HepG2 (cell line): Measurements from ENCODE around the gene KDM4E. TPM values are rescaled to one million over a fixed set of nuclear protein-coding genes. Genes with fewer than 3 reads are reported as not detected.

Source experiments
- HNF4G ChIP-seq, 2 experiments: sonication (generic) in 1 of 2; formaldehyde crosslinking in 1 of 2; IDR thresholded peaks; 2 replicates each; pipeline versions ENCODE4 v1.4.0 to v1.6.1; 2011 to 2020; ENCODE audit warnings: borderline replicate concordance in 2 of 2, low read depth in 2 of 2, mild to moderate bottlenecking in 2 of 2, low read length in 1 of 2, missing genetic modification reagents in 1 of 2, moderate library complexity in 1 of 2
- HOXA9 ChIP-seq: sonication (generic); formaldehyde crosslinking; IDR thresholded peaks from 2 replicates; pipeline ENCODE4 v1.8.1; 2022; ENCODE audit warnings: missing genetic modification reagents, mild to moderate bottlenecking, moderate library complexity, borderline replicate concordance
- MIXL1 ChIP-seq: IDR thresholded peaks from 2 replicates; pipeline ENCODE4 v1.6.1; 2016
- MTA1 ChIP-seq: sonication (generic); formaldehyde crosslinking; IDR thresholded peaks from 2 replicates; pipeline ENCODE4 v1.4.0; 2020; ENCODE audit warnings: missing genetic modification reagents, mild to moderate bottlenecking, borderline replicate concordance
- PAX8 ChIP-seq: sonication (generic); formaldehyde crosslinking; IDR thresholded peaks from 2 replicates; pipeline ENCODE4 v1.8.0; 2022; ENCODE audit warnings: mild to moderate bottlenecking, missing genetic modification reagents, borderline replicate concordance
- RFXAP ChIP-seq: sonication (generic); formaldehyde crosslinking; IDR thresholded peaks from 2 replicates; pipeline ENCODE4 v1.4.0; 2020; ENCODE audit warnings: missing genetic modification reagents, borderline replicate concordance
- SMAD1 ChIP-seq: sonication (generic); formaldehyde crosslinking; IDR thresholded peaks from 2 replicates; pipeline ENCODE4 v1.4.0; 2020; ENCODE audit warnings: missing genetic modification reagents, low read depth, mild to moderate bottlenecking, borderline replicate concordance
- TBL1XR1 ChIP-seq: fragments of 150-350 bp; IDR thresholded peaks from 2 replicates; pipeline ENCODE4 v1.6.1; 2014; ENCODE audit warnings: borderline replicate concordance, low read length; ENCODE audit not compliant: partially characterized antibody
- TCF7 ChIP-seq: sonication (generic); IDR thresholded peaks from 2 replicates; pipeline ENCODE4 v1.6.1; 2016; ENCODE audit warnings: antibody characterized with exemption, low read depth
- ZNF335 ChIP-seq: sonication (generic); formaldehyde crosslinking; IDR thresholded peaks from 2 replicates; pipeline ENCODE4 v1.4.0; 2020; ENCODE audit warnings: missing genetic modification reagents
- ZNF75D ChIP-seq: sonication (generic); formaldehyde crosslinking; IDR thresholded peaks from 2 replicates; pipeline ENCODE4 v1.8.1; 2023; ENCODE audit warnings: missing genetic modification reagents, mild to moderate bottlenecking, borderline replicate concordance
- ZNF761 ChIP-seq: sonication (generic); formaldehyde crosslinking; conservative IDR thresholded peaks from 2 replicates; pipeline ENCODE4 v1.4.0; 2020; ENCODE audit warnings: mild to moderate bottlenecking, missing genetic modification reagents
- ZNF766 ChIP-seq: sonication (generic); formaldehyde crosslinking; IDR thresholded peaks from 2 replicates; pipeline ENCODE4 v1.5.0; 2020; ENCODE audit warnings: missing genetic modification reagents, borderline replicate concordance
- polyA plus RNA-seq, 8 experiments: library from polyadenylated mRNA; depleted of rRNA in 3 of 8; stranded (reverse) in 7 of 8; unstranded in 1 of 8; fragments of >200 nt; fragmentation: Illumina TruSeq in 4 of 8; extraction: Trizol in 4 of 8; gene quantifications; 2 replicates each; pipeline versions ENCODE4 v1.2.1 to v1.2.3, GENCODE V29; 2011 to 2016; ENCODE audit warnings: low read depth in 4 of 8, missing spikeins in 1 of 8, mixed read lengths in 1 of 8; ENCODE audit not compliant: insufficient read depth in 1 of 8
- total RNA-seq, 5 experiments: library from RNA; depleted of rRNA; stranded (reverse); fragments of >200 nt; fragmentation: Illumina TruSeq; extraction: Trizol; gene quantifications; 2 replicates each; pipeline ENCODE4 v1.2.3, GENCODE V29; 2016; ENCODE audit warnings: low read depth in 1 of 5
- TF ChIP-seq, protein P1 (sequence below), 2 experiments: sonication (generic) in 1 of 2; formaldehyde crosslinking in 1 of 2; IDR thresholded peaks; 2 replicates each; pipeline versions ENCODE4 v1.4.0 to v1.6.1; 2018 to 2020; ENCODE audit warnings: missing genetic modification reagents in 2 of 2, borderline replicate concordance in 1 of 2, low read depth in 1 of 2, mild to moderate bottlenecking in 1 of 2, missing biosample characterization in 1 of 2
- TF ChIP-seq, protein P2 (sequence below): IDR thresholded peaks from 2 replicates; pipeline ENCODE4 v1.6.1; 2016; ENCODE audit warnings: low read depth, borderline replicate concordance
- TF ChIP-seq, protein P3 (sequence below), 2 experiments: IDR thresholded peaks; 2 replicates each; pipeline ENCODE4 v1.6.1; 2011 to 2012; ENCODE audit warnings: low read length in 2 of 2, borderline replicate concordance in 1 of 2, low read depth in 1 of 2, mild to moderate bottlenecking in 1 of 2, moderate library complexity in 1 of 2
- TF ChIP-seq, protein P4 (sequence below): sonication (generic); formaldehyde crosslinking; IDR thresholded peaks from 2 replicates; pipeline ENCODE4 v1.4.0; 2020; ENCODE audit warnings: missing genetic modification reagents

The KDM4E gene
- total and polyA plus RNA-seq, 2 of the 13 experiments (the other 11 are each of a cell fraction or from before 2014, with no cell fraction given), result not detected

DNA sequence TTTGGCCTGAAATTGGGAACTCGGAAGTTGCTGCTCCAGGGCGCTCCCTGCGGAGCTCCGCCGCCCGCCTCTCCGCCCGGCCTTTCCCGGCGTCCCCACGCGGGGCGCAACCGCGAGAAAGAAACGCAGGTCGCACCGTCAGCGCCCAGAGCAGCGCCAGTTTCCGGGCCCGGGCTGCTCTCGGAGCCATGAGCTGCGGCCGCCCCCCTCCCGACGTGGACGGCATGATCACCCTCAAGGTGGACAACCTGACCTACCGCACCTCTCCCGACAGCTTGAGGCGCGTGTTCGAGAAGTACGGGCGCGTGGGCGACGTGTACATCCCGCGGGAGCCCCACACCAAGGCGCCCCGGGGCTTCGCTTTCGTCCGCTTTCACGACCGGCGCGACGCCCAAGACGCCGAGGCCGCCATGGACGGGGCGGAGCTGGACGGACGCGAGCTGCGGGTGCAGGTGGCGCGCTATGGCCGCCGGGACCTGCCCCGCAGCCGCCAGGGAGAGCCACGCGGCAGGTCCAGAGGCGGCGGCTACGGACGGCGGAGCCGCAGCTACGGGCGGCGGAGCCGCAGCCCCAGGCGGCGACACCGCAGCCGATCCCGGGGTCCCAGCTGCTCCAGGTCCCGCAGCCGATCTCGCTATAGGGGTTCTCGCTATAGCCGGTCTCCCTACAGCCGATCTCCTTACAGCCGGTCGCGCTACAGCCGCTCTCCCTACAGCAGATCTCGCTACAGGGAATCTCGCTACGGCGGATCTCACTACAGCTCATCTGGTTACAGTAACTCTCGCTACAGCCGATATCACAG lies 42.2 kb downstream of the KDM4E start (continued):
- TF ChIP-seq, protein P1, sequence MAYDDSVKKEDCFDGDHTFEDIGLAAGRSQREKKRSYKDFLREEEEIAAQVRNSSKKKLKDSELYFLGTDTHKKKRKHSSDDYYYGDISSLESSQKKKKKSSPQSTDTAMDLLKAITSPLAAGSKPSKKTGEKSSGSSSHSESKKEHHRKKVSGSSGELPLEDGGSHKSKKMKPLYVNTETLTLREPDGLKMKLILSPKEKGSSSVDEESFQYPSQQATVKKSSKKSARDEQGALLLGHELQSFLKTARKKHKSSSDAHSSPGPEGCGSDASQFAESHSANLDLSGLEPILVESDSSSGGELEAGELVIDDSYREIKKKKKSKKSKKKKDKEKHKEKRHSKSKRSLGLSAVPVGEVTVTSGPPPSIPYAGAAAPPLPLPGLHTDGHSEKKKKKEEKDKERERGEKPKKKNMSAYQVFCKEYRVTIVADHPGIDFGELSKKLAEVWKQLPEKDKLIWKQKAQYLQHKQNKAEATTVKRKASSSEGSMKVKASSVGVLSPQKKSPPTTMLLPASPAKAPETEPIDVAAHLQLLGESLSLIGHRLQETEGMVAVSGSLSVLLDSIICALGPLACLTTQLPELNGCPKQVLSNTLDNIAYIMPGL (CRISPR knock-in tag; IDR thresholded peaks at IDR 0.05; ENCODE audit: borderline replicate concordance in 1 of 2, low read depth in 1 of 2), result peak; percentile 94 to 99
- TF ChIP-seq ZNF761 (CRISPR knock-in tag), result no peak; the same call in 1 of the 2 replicates
- no peak for TF ChIP-seq TCF7
- TF ChIP-seq, protein P2, sequence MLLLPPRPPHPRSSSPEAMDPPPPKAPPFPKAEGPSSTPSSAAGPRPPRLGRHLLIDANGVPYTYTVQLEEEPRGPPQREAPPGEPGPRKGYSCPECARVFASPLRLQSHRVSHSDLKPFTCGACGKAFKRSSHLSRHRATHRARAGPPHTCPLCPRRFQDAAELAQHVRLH, result no peak; the same call in 1 of the 2 replicates
- TF ChIP-seq, protein P3, sequence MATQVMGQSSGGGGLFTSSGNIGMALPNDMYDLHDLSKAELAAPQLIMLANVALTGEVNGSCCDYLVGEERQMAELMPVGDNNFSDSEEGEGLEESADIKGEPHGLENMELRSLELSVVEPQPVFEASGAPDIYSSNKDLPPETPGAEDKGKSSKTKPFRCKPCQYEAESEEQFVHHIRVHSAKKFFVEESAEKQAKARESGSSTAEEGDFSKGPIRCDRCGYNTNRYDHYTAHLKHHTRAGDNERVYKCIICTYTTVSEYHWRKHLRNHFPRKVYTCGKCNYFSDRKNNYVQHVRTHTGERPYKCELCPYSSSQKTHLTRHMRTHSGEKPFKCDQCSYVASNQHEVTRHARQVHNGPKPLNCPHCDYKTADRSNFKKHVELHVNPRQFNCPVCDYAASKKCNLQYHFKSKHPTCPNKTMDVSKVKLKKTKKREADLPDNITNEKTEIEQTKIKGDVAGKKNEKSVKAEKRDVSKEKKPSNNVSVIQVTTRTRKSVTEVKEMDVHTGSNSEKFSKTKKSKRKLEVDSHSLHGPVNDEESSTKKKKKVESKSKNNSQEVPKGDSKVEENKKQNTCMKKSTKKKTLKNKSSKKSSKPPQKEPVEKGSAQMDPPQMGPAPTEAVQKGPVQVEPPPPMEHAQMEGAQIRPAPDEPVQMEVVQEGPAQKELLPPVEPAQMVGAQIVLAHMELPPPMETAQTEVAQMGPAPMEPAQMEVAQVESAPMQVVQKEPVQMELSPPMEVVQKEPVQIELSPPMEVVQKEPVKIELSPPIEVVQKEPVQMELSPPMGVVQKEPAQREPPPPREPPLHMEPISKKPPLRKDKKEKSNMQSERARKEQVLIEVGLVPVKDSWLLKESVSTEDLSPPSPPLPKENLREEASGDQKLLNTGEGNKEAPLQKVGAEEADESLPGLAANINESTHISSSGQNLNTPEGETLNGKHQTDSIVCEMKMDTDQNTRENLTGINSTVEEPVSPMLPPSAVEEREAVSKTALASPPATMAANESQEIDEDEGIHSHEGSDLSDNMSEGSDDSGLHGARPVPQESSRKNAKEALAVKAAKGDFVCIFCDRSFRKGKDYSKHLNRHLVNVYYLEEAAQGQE (IDR thresholded peaks at IDR 0.05; ENCODE audit: borderline replicate concordance in 1 of 2, low read depth in 1 of 2, low read length in 2 of 2), result 0 out of 4 replicates have a peak, but pooled peaks of 1 of the 2 experiments have one; percentile 22
- TF ChIP-seq MIXL1 (CRISPR knock-in tag), result peak; percentile 64; the same call in 1 of the 2 replicates
- TF ChIP-seq SMAD1 (CRISPR knock-in tag), result peak; percentile 57; the same call in 1 of the 2 replicates
- TF ChIP-seq ZNF766 (CRISPR knock-in tag), result no peak
- TF ChIP-seq ZNF75D (CRISPR knock-in tag), result no peak
- no peak for TF ChIP-seq PAX8
- peak; percentile 72 for TF ChIP-seq HOXA9 (CRISPR knock-in tag)
- TF ChIP-seq TBL1XR1, result no peak
- TF ChIP-seq HNF4G (IDR thresholded peaks at IDR 0.05; ENCODE audit: borderline replicate concordance, low read depth, low read length), result no peak
- no peak; the same call in 1 of the 2 replicates for TF ChIP-seq HNF4G (CRISPR knock-in tag; IDR thresholded peaks at IDR 0.05; ENCODE audit: borderline replicate concordance, low read depth)
- TF ChIP-seq, protein P4, sequence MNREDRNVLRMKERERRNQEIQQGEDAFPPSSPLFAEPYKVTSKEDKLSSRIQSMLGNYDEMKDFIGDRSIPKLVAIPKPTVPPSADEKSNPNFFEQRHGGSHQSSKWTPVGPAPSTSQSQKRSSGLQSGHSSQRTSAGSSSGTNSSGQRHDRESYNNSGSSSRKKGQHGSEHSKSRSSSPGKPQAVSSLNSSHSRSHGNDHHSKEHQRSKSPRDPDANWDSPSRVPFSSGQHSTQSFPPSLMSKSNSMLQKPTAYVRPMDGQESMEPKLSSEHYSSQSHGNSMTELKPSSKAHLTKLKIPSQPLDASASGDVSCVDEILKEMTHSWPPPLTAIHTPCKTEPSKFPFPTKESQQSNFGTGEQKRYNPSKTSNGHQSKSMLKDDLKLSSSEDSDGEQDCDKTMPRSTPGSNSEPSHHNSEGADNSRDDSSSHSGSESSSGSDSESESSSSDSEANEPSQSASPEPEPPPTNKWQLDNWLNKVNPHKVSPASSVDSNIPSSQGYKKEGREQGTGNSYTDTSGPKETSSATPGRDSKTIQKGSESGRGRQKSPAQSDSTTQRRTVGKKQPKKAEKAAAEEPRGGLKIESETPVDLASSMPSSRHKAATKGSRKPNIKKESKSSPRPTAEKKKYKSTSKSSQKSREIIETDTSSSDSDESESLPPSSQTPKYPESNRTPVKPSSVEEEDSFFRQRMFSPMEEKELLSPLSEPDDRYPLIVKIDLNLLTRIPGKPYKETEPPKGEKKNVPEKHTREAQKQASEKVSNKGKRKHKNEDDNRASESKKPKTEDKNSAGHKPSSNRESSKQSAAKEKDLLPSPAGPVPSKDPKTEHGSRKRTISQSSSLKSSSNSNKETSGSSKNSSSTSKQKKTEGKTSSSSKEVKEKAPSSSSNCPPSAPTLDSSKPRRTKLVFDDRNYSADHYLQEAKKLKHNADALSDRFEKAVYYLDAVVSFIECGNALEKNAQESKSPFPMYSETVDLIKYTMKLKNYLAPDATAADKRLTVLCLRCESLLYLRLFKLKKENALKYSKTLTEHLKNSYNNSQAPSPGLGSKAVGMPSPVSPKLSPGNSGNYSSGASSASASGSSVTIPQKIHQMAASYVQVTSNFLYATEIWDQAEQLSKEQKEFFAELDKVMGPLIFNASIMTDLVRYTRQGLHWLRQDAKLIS (CRISPR knock-in tag), result no peak
- no peak; the same call in 1 of the 2 replicates for TF ChIP-seq ZNF335 (CRISPR knock-in tag)
- no peak for TF ChIP-seq RFXAP (CRISPR knock-in tag)
- TF ChIP-seq MTA1 (CRISPR knock-in tag), result peak; percentile 93; the same call in 1 of the 2 replicates
